Esophagus squamous epithelium (tissue), 4 donors: ENCODE measurements around the gene TBL1X.

Experiments
- CTCF ChIP-seq, 6 experiments: fragments of 450-650 bp in 4 of 6; fragments of 200-600 bp in 2 of 6; sonication (generic) in 2 of 6; IDR thresholded peaks; one replicate each; pipeline ENCODE4 v1.5.1; 2016 to 2019; ENCODE audit warnings: antibody characterized with exemption in 6 of 6, mild to moderate bottlenecking in 4 of 6, moderate library complexity in 4 of 6
- POLR2A ChIP-seq, 4 donors: fragments of 450-650 bp; IDR thresholded peaks; one replicate each; pipeline ENCODE4 v1.6.1; 2017; ENCODE audit warnings: antibody characterized with exemption in 4 of 4, mild to moderate bottlenecking in 4 of 4, moderate library complexity in 3 of 4

GRCh38 chrX:9498236-9498635 lies 33.4 kb downstream of the TBL1X start:
- TF ChIP-seq CTCF (IDR thresholded peaks at IDR 0.05) (no peak), POLR2A (IDR thresholded peaks at IDR 0.05) (no peak)
